Osteoblast (primary cell): ENCODE measurements around the gene ZFP36L2. TPM values are rescaled to one million over a fixed set of nuclear protein-coding genes. Genes with fewer than 3 reads are reported as not detected.
A peak's percentile ranks its signal among the peaks of the same experiment; 100 is the strongest.

Source experiments
- DNase-seq: peaks from one replicate; pipeline ENCODE4 v3.0.0; 2011; ENCODE audit warnings: low spot score, mixed read lengths; ENCODE audit not compliant: insufficient read length; ENCODE audit errors: missing footprints
- H2AFZ ChIP-seq: 2 replicates; pipeline ENCODE4 v1.6.0; 2011; ENCODE audit warnings: mild to moderate bottlenecking, low read length
- H3K27ac ChIP-seq: 2 replicates; pipeline ENCODE4 v1.5.1; 2011; ENCODE audit warnings: mild to moderate bottlenecking, low read depth, low read length, moderate library complexity
- H3K27me3 ChIP-seq: 2 replicates; pipeline ENCODE4 v1.6.0; 2012; ENCODE audit warnings: mild to moderate bottlenecking, control low read depth, inconsistent platforms, low read length, moderate library complexity; ENCODE audit not compliant: insufficient read depth
- H3K36me3 ChIP-seq: 2 replicates; pipeline ENCODE4 v1.5.1; 2011; ENCODE audit warnings: mild to moderate bottlenecking, low read length, control low read depth, moderate library complexity; ENCODE audit not compliant: insufficient read depth
- H3K4me1 ChIP-seq: 2 replicates; pipeline ENCODE4 v1.5.1; 2011; ENCODE audit warnings: mild to moderate bottlenecking, low read length, control low read depth, moderate library complexity; ENCODE audit not compliant: insufficient read depth
- H3K4me2 ChIP-seq: 2 replicates; pipeline ENCODE4 v1.6.0; 2011; ENCODE audit warnings: mild to moderate bottlenecking, low read length; ENCODE audit not compliant: insufficient read depth
- H3K4me3 ChIP-seq: fragments of 200-600 bp; sonication (generic); 3 replicates; pipeline ENCODE4 v1.5.1; 2012; ENCODE audit warnings: mild to moderate bottlenecking, low read length, inconsistent platforms; ENCODE audit not compliant: insufficient read depth
- H3K79me2 ChIP-seq: 2 replicates; pipeline ENCODE4 v1.6.0; 2012; ENCODE audit warnings: mild to moderate bottlenecking, low read length, control low read depth, inconsistent platforms; ENCODE audit not compliant: insufficient read depth
- H3K9me3 ChIP-seq: 2 replicates; pipeline ENCODE4 v1.5.1; 2011; ENCODE audit warnings: low read depth, low read length, control low read depth
- H4K20me1 ChIP-seq: 2 replicates; pipeline ENCODE4 v1.6.0; 2012; ENCODE audit warnings: mild to moderate bottlenecking, low read length, control low read depth; ENCODE audit not compliant: insufficient read depth
- total RNA-seq: library from RNA; depleted of rRNA; stranded (reverse); fragments of >200 nt; gene quantifications from 2 replicates; pipeline ENCODE4 v1.2.3, GENCODE V29; 2012
- TF ChIP-seq, protein P1 (sequence below): IDR thresholded peaks from 2 replicates; pipeline ENCODE4 v1.5.1; 2011; ENCODE audit warnings: mild to moderate bottlenecking, low read depth, low read length, moderate library complexity; ENCODE audit errors: extremely low read depth

ZFP36L2 gene
- total RNA-seq, 1 donor = 15.6 TPM

DNA sequence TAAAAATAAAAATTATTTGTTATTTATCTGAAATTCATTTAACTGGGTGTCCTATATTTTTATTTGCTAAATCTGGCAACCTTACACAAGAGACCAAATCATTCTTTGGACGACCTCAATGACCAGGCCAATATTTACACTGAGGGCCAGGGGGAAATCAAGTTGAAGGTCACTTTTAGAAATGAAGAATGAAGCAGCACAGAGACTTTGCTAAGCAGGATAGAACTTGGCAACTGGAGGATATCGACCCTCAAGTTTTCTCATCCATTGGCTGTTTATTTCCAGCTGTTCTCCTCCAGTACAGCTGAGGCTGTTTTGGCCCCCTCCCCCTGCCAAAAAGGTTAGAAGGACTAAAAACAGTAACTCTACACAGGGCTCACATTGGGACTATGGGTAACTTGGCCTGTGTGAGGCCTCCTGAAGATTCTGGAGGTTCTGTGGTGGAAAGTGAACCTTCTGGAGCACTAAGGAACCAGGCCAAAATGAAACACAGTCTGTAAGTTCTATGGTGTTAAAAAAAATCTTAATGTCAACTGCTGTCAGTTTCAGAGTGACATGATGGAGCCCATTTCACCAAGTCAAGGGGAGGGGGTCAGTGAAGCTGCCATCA is 32.2 kb upstream of the ZFP36L2 start:
- Histone ChIP-seq H3K27ac (no peak overlapping the region), H4K20me1 (no peaks in the 10 kb centered on the region), H3K27me3 (no peaks in the 10 kb centered on the region), H3K79me2 (no peaks in the 10 kb centered on the region), H3K4me3 (no peak overlapping the region), H3K9me3 (no peaks in the 10 kb centered on the region), H2AFZ (no peak overlapping the region), H3K4me1 (no peaks in the 10 kb centered on the region), H3K4me2 (no peak overlapping the region), H3K36me3 (no peaks in the 10 kb centered on the region)
- DNase-seq = no peak
- TF ChIP-seq, protein P1, sequence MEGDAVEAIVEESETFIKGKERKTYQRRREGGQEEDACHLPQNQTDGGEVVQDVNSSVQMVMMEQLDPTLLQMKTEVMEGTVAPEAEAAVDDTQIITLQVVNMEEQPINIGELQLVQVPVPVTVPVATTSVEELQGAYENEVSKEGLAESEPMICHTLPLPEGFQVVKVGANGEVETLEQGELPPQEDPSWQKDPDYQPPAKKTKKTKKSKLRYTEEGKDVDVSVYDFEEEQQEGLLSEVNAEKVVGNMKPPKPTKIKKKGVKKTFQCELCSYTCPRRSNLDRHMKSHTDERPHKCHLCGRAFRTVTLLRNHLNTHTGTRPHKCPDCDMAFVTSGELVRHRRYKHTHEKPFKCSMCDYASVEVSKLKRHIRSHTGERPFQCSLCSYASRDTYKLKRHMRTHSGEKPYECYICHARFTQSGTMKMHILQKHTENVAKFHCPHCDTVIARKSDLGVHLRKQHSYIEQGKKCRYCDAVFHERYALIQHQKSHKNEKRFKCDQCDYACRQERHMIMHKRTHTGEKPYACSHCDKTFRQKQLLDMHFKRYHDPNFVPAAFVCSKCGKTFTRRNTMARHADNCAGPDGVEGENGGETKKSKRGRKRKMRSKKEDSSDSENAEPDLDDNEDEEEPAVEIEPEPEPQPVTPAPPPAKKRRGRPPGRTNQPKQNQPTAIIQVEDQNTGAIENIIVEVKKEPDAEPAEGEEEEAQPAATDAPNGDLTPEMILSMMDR = no peak

DNA sequence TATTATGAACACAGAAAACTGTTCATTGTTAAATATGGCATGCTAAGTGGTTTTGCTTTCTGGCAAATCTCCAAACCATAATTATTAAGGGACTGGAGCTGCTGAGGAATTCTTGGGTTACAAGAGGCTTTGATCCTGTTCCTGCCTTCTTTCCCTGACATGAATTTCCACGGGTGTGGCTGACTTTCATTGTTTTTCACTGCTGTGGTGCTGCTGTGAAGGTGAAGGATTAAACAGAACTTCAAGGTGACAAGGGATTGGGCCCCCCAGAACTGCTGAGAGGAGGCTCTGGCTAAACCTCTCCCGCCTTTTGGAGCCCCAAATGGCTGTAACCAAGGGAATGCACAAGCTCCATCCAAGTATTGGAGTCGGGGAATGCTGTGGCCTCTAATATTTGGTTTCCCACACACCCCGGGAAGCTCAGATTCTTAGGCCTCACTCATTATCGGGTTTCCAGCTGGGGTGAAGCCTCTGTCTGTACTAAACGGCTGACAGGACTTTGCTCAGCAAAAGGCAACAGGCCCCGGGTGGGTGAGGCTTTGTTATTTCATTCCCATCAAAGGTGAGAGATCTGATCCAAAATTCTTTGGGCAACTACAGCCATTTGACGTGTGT is 29.0 kb upstream of the ZFP36L2 start:
- Histone ChIP-seq H3K36me3 (no peaks in the 10 kb centered on the region), H2AFZ (no peak overlapping the region), H3K27ac (no peak overlapping the region), H3K9me3 (no peaks in the 10 kb centered on the region), H3K27me3 (no peaks in the 10 kb centered on the region), H3K4me3 (no peak overlapping the region), H3K4me1 (peaks cover 12% of the 10 kb centered on the region), H3K4me2 (no peak overlapping the region), H3K79me2 (no peaks in the 10 kb centered on the region), H4K20me1 (no peaks in the 10 kb centered on the region)
- DNase-seq = no peak
- TF ChIP-seq, protein P1 = no peak

DNA sequence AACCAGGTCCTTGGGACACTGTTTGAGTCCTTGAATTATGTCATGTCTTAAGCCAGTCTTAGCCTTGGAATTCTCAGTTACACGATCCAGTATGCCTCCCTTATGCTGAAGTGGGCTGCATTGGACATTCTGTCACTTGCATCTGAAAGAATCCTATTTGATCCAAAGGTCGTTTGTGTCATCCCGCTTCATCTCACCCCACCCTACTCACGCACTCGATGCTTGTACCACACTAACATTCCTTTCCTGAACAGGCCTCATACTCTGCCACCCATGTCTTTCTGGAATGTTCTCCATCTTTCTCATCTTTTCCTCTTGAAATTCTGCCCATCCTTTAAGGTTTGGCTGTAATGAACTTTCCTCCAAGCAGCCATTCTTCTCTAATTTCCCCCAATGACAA is 27.9 kb upstream of the ZFP36L2 start:
- no peak overlapping the region for H3K4me2 ChIP-seq
- no peak for DNase-seq
- H3K4me1 ChIP-seq = peaks cover 12% of the 10 kb centered on the region
- H3K36me3 ChIP-seq = no peaks in the 10 kb centered on the region
- no peak overlapping the region for H3K4me3 ChIP-seq
- no peaks in the 10 kb centered on the region for H3K27me3 ChIP-seq
- no peaks in the 10 kb centered on the region for H4K20me1 ChIP-seq
- no peaks in the 10 kb centered on the region for H3K9me3 ChIP-seq
- TF ChIP-seq, protein P1 = no peak
- H3K27ac ChIP-seq = no peak overlapping the region
- H2AFZ ChIP-seq = no peak overlapping the region
- H3K79me2 ChIP-seq = no peaks in the 10 kb centered on the region

DNA sequence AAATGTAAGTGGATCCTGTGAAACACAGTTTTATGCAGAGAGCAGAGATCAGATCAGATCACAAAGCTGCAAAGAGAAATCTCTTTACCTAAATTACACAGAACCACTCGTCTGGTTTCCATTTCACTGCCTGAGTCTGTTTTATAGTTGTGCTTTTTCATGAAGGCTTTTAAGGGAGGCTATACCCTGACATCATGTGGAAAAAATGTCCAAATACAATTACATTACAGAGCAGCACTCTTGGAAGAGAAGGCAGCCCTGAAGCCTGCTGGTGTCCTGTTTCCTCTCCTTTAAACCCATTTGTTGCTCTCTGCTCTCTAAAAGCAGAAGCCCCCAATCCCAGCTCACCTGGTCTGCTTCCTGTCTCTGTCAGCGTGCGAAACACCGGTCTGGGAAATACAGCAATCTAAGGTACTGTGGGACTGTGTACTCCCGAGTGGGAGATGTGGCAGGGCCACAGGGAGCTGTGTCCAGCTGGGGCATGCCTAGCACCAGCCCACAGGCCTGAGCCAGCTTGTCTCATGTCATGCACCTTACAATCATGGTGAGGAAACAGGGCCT is 24.8 kb upstream of the ZFP36L2 start:
- no peaks in the 10 kb centered on the region for H3K27me3 ChIP-seq
- no peaks in the 10 kb centered on the region for H4K20me1 ChIP-seq
- peak; percentile 69 for DNase-seq
- no peaks in the 10 kb centered on the region for H3K79me2 ChIP-seq
- peaks cover 12% of the 10 kb centered on the region for H3K4me1 ChIP-seq
- no peaks in the 10 kb centered on the region for H3K9me3 ChIP-seq
- TF ChIP-seq, protein P1 = no peak
- H3K27ac ChIP-seq = peak overlapping the region; percentile 66
- H3K36me3 ChIP-seq = no peaks in the 10 kb centered on the region
- peak overlapping the region; percentile 10 for H3K4me2 ChIP-seq
- no peak overlapping the region for H3K4me3 ChIP-seq
- H2AFZ ChIP-seq = peak overlapping the region; percentile 69
